GM13976 (cell line): ENCODE measurements around the gene SUMO2.
"Not testable (repeated sequence)": the region's sequence is repeated elsewhere in the genome, so short reads cannot be mapped to it uniquely, and the experiment has no call there.

Experiments used
- DNase-seq: peaks from one replicate; pipeline ENCODE4 v3.0.0; 2012; ENCODE audit warnings: low spot score
- in situ Hi-C: fragments of 300-500 bp; cut with MboI; formaldehyde crosslinking; loops from one replicate; pipeline ENCODE4 v1.12.0; 2022; ENCODE audit warnings: low sequenced_read_pairs, mixed read lengths, inconsistent platforms; ENCODE audit not compliant: unreplicated experiment
- TF ChIP-seq, protein P1 (sequence below): IDR thresholded peaks from 2 replicates; pipeline ENCODE4 v1.5.1; 2012; ENCODE audit warnings: borderline replicate concordance, mild to moderate bottlenecking; ENCODE audit not compliant: insufficient read depth; ENCODE audit errors: extremely low read depth, missing control alignments, control extremely low read depth

The SUMO2 gene

DNA sequence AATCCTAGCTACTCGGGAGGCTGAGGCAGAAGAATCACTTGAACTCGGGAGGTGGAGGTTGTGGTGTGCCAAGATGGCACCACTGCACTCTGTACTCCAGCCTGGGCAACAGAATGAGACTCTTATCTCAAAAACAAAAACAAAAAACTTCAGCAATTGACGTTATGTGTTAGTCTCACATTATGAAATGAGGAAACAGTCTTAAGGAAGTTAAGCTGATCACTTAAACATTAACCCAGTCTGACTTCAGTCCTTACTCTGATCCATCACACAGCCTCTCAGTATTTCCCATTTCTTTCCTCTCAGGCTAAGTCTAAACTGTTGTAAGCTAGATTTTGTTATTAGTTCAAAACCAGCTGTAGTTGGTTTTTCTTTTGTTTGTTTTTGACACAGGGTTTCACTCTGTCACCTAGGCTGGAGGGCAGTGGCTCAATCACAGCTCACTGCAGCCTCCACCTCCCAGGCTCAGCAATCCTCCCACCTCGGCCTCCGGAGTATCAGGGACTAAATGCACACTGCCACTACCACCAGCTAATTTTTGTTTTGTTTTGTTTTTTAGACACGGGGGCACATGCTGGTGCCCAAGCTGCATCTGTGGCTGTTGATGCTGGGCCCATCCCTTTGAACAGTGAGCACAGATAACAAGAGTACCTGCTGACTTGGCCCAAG lies 34.7 kb downstream of the SUMO2 start:
- no peak for DNase-seq
- TF ChIP-seq, protein P1, sequence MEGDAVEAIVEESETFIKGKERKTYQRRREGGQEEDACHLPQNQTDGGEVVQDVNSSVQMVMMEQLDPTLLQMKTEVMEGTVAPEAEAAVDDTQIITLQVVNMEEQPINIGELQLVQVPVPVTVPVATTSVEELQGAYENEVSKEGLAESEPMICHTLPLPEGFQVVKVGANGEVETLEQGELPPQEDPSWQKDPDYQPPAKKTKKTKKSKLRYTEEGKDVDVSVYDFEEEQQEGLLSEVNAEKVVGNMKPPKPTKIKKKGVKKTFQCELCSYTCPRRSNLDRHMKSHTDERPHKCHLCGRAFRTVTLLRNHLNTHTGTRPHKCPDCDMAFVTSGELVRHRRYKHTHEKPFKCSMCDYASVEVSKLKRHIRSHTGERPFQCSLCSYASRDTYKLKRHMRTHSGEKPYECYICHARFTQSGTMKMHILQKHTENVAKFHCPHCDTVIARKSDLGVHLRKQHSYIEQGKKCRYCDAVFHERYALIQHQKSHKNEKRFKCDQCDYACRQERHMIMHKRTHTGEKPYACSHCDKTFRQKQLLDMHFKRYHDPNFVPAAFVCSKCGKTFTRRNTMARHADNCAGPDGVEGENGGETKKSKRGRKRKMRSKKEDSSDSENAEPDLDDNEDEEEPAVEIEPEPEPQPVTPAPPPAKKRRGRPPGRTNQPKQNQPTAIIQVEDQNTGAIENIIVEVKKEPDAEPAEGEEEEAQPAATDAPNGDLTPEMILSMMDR, result no peak
- in situ Hi-C loops, result no loop called here

DNA sequence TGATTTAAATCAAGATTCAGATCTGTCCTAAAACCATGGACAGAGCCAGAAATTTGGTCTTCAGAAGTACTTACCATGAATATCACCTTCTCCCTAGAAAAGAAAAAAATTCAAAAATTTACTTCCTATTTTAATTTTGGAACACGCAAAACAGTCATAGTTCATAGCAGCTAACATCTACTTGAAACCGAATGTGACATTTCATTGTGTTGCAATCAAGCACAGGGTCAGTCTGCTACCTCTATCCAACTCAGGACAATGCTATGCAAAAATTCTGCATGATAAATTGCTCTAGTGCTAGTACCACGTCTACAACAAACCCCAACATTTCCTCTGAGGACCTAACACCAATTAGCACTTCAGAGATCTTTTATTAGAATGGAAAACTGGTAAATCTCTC lies 36.2 kb downstream of the SUMO2 start:
- in situ Hi-C loops, result no loop called here
- no peak for DNase-seq
- TF ChIP-seq, protein P1, result no peak

DNA sequence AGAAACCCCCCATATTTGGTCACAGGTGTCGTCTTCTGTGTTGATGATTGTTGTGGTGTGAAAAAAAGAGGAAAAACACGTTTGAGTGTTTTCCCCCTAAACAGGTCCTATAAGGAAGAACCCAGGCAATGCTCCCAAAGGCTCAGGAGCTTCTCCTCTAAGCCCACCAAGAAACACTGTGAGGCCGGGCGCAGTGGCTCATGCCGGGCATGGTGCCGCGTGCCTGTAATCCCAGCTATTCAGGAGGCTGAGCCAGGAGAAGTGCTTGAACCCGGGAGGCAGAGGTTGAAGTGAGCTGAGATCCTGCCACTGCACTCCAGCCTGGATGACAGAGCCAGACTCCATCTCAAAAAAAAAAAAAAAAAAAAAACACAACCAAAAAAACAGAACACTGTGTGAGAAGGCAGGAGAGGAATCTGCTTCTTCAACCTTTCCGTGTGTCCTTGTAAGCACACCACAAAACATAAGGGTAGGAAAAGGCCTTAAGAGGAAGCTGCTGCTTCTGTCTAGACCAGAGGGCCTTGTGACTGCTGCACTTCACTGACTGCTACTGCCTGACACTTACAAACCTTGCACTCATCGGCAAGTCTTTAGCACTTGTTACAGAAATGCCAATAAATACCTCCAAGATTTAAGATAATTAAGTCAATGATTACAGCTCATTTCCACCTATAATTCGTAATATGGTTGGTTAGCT lies 37.8 kb downstream of the SUMO2 start:
- DNase-seq, result no peak
- TF ChIP-seq, protein P1, result no peak
- in situ Hi-C loops, result no loop called here

DNA sequence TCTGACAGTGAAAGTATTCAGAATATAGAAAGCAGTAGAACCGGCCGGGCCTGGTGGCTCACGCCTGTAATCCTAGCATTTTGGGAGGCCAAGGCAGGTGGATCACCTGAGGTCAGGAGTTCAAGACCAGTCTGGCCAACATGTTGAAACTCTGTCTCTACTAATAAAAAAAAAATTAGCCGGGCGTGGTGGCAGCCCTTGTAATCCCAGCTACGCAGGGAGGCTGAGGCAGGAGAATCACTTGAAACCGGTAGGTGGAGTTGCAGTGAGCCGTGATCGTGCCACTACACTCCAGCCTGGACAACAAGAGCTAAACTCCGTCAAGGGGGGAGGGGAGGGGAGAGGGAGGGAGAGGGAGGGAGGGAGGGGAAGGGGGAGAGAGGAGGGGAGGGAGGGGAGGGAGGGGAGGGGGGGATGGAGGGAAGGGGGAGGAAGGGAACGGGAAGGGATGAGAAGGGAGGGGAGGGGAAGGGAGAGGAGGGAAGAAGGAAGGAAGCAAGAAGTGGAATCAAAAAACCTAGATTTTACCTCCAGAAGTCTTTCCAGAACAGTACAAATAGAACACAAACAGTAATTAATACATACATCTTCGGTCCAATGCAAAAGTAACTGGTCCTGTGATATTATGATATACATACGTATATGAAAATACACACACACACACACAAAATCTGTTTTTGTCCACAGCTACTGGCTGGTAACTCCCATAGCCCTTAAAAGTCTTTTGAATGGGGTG lies 40.4 kb downstream of the SUMO2 start:
- in situ Hi-C loops, result no loop called here
- DNase-seq, result no peak
- TF ChIP-seq, protein P1, result no peak

DNA sequence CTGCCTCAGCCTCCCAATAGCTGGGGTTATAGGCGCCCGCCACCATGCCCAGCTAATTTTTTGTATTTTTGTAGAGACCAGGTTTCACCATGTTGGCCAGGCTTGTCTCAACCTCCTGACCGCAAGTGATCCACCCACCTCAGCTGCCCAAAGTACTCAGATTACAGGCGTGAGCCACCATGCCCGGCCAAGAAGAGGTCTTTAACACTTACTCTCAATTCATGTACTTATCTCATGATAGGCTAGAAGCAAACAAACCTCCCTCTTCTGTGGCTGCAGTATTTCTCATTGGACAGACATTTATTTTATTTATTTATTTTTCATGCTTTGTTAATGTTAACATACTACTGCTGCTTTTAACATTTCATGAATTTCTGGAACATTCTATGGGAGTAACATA lies 44.2 kb downstream of the SUMO2 start:
- no peak for DNase-seq
- TF ChIP-seq, protein P1, result no peak
- in situ Hi-C loops, result no loop called here

DNA sequence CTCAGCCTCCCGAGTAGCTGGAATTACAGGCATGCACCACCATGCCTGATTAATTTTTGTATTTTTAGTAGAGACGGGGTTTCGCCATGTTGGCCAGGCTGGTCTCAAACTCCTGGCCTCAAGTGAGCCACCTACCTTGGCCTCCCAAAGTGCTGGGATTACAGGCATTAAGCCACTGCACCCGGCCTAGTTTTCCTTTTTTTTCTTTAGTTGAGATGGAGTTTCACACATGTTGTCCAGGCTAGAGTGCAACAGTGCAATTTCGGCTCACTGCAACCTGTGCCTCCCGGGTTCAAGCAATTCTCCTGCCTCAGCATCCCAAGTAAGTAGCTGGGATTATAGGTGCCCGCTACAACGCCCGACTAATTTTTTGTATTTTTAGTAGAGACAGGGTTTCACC lies 45.0 kb downstream of the SUMO2 start:
- DNase-seq, in situ Hi-C loops: not testable (repeated sequence)

DNA sequence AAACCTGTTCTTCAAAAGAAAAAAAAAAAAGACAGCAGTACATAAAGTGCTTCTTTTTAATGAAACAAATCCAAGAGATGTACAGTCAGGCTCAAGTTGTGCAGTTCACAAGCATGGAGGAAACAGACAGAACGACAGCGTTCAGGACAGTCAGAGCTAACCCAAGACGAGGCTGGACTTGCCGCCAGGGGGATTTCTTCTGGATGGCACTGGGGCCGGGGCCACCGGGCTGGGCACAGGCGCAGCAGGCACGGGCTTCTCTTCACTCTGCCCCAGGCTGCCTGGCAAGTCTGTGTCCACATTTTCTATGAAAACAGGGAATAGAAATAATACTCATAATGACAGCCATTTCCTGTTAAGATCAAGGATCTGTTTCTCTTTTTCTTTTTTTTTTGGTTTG lies 46.8 kb downstream of the SUMO2 start:
- TF ChIP-seq, protein P1, result no peak
- in situ Hi-C loops, result no loop called here
- no peak for DNase-seq
